IPS DF 6.9 (cell line): Measurements from ENCODE around the gene ARHGAP26.

Experiments
- DNase-seq: peaks from one replicate; pipeline ENCODE4 v3.0.0-alpha.2; 2013; ENCODE audit warnings: low read depth, low spot score
- H3K27ac ChIP-seq: one replicate; pipeline ENCODE4 v1.5.1; 2013; ENCODE audit warnings: low read length, control low read depth
- H3K27me3 ChIP-seq: 2 replicates; pipeline ENCODE4 v1.6.1; 2013; ENCODE audit warnings: mild to moderate bottlenecking, low read length; ENCODE audit not compliant: control insufficient read depth, insufficient read depth
- H3K36me3 ChIP-seq: 2 replicates; pipeline ENCODE4 v1.6.1; 2013; ENCODE audit warnings: low read length; ENCODE audit not compliant: control insufficient read depth, insufficient read depth
- H3K4me1 ChIP-seq: 2 replicates; pipeline ENCODE4 v1.6.1; 2013; ENCODE audit warnings: low read length; ENCODE audit not compliant: control insufficient read depth, insufficient read depth
- H3K4me3 ChIP-seq: 2 replicates; pipeline ENCODE4 v1.5.1; 2013; ENCODE audit warnings: mild to moderate bottlenecking, low read length
- H3K9me3 ChIP-seq: 2 replicates; pipeline ENCODE4 v1.6.1; 2013; ENCODE audit warnings: low read length, inconsistent platforms; ENCODE audit not compliant: control insufficient read depth, insufficient read depth
- WGBS: extraction: QIAGEN DNeasy Blood & Tissue Kit; methylation state at CpG from one replicate; pipeline ENCODE4 v1.1.7; 2013; ENCODE audit warnings: mixed read lengths, missing lambda C conversion rate; ENCODE audit not compliant: insufficient read length, insufficient coverage; 5-methylcytosine and 5-hydroxymethylcytosine counted together

Gene ARHGAP26

DNA sequence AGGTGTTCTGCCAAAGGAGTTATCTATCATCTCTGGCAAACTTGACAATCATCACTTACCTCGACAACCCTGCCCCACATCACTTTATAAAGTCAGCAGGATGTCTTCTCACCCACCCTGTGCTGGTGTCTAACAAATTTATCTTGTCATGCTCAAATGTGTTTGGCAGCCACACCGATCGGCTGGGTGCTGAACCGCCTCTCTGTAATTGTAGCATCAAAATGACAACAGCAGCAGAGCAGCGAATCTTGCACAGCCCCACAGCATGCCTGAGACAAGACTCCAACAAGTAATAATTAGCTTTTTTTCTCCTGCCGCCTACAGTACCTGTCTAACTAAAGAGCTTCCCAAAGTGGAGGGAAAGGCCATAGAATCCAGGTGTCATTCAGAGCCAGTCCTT lies 457.1 kb downstream of the ARHGAP26 start:
- WGBS = no CpG with 5 or more reads among the region's 6 CpGs
- Histone ChIP-seq H3K9me3 (no peaks in the 10 kb centered on the region), H3K27ac (no peak overlapping the region), H3K4me1 (no peaks in the 10 kb centered on the region), H3K36me3 (no peaks in the 10 kb centered on the region), H3K4me3 (no peak overlapping the region), H3K27me3 (no peaks in the 10 kb centered on the region)
- DNase-seq = no peak

DNA sequence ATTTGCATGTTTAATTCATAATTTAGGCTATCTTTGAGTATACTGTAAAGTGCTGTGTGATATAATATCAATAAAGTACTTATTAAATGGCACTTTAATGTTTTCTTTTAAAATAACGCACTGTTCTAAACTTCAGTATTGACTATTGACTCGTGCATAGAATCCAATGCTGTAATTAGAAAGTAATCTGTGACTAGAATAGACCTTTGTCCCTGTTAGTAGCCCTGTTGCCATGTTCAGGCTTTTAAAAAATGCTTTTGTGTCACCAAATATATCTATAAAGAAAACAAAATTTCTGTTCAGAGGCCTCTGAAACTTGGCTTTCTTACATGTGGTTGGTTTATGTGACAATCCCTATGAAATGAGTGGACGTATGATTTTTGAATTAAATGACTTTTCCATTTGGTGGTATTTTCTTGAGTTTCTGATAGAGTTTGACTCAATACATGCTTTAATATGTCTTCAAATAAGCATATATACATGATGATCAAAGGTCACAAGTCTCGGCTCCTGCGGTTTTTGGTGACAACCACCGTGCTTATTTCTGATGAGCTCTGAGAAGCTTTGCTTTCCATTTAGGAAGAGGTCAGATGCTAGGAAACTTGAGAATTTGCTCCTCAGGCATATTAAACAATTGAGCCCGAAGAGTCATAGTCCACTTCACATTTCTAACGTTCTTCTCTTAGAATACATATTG lies 458.6 kb downstream of the ARHGAP26 start:
- no CpG with 5 or more reads among the region's 8 CpGs for WGBS
- Histone ChIP-seq H3K4me3 (no peak overlapping the region), H3K27ac (no peak overlapping the region), H3K27me3 (no peaks in the 10 kb centered on the region), H3K9me3 (no peaks in the 10 kb centered on the region), H3K4me1 (no peaks in the 10 kb centered on the region), H3K36me3 (no peaks in the 10 kb centered on the region)
- DNase-seq = no peak

DNA sequence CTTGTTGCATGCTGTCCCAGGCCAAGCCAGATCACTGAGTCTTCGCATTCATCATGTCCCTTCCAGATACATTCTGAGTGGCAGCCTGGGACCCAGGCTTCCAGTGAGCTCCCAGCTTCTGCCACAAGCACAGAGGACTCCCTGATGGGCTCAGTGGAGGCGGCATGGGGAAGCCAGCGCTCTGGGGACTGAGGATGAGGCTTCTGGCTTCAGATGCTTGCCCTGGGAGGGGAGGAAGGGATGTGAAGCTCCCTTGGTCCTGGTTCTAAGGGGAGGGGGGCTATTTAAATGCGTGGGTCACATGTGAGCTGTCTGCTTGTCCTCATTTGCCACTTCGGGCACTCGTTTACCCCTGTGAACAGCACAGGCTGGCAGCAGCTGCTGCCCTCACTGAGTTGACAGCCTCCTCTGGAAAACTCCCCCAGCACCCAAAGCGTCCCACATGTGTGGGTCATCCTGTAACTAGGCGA lies 459.3 kb downstream of the ARHGAP26 start:
- Histone ChIP-seq H3K27me3 (no peaks in the 10 kb centered on the region), H3K27ac (no peak overlapping the region), H3K4me3 (no peak overlapping the region), H3K4me1 (no peaks in the 10 kb centered on the region), H3K36me3 (no peaks in the 10 kb centered on the region), H3K9me3 (no peaks in the 10 kb centered on the region)
- WGBS = no CpG with 5 or more reads among the region's 8 CpGs
- DNase-seq = no peak

DNA sequence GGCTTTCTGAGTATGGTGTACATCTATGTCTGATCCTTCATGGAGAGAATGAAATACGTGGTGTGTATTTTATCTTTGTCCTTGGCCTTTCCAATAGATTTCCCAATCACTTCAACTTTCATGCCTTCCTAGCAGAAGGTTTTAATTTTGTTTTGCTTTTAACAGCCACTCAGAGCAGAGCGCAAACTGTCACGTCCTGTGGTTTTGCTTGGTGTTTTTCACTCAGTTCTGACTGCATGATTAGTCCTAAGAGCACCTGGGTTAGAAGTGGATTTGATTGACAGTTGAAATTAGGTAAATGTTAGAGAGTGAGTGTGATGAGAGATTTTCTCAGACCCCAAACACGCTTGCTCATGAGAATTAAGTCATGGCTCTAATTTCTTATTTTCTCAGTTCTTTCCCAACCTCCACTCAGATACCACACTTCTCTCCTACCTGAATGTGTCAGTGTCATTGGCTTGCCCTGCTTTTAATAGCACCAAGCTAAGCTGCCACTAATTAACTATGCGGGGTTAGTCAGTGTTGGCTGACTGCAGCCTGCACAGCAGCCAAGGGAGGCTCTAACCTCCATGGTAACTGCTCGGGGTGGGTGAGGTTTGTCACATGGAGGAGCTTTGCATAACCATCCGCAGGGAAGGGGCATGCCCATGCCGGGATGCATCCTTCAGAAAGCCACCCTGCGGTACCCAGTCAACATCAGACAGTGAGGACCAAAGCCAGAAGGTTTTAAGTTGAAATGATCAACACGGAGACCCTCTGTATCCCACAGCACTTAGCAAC lies 459.9 kb downstream of the ARHGAP26 start:
- no peak overlapping the region for H3K27ac ChIP-seq

DNA sequence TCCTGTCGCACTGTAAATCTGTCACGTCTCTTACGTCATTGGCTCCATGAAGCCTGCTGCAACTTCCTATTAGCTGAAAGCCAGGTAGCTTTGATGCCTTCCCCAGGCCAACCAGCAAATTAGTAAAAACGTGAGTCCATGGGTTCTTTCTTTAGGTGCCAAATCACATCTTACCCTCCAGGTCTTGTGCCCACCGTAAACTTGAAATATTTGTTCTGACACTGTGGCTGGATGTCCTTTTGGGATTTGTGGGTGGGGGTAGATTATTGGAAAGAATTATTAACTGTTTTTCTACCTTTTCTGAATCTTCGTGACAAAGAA lies 460.5 kb downstream of the ARHGAP26 start:
- Histone ChIP-seq H3K36me3 (no peaks in the 10 kb centered on the region), H3K27me3 (no peaks in the 10 kb centered on the region), H3K27ac (no peak overlapping the region), H3K9me3 (no peaks in the 10 kb centered on the region), H3K4me1 (no peaks in the 10 kb centered on the region), H3K4me3 (no peak overlapping the region)
- no peak for DNase-seq
- no CpG with 5 or more reads among the region's 6 CpGs for WGBS

More for the DNA sequence above, 459.9 kb downstream of the ARHGAP26 start:
- Histone ChIP-seq H3K27me3 (no peaks in the 10 kb centered on the region), H3K36me3 (no peaks in the 10 kb centered on the region), H3K9me3 (no peaks in the 10 kb centered on the region), H3K4me1 (no peaks in the 10 kb centered on the region), H3K4me3 (no peak overlapping the region)
- DNase-seq = no peak
- WGBS = no CpG with 5 or more reads among the region's 10 CpGs

DNA sequence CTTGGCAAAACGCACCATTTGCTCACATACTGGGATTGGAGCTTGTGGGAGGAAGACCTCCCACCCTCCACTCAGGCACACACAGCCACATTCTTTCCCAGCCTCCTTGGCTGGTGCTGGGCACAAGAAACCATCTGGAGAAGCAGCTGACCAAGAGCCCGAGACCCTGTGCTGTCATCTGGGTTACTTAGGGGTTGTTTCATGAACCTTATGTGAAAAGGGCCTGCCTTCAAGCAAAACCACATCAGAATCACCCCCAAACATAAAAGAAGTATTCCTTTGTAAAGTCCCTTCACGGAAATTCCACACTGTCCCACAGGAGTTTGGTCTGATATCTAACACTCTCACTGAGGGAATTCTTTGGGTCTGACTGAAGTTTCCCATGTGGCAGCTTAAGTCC lies 461.2 kb downstream of the ARHGAP26 start:
- no peak for DNase-seq
- Histone ChIP-seq H3K27ac (no peak overlapping the region), H3K36me3 (no peaks in the 10 kb centered on the region), H3K4me1 (no peaks in the 10 kb centered on the region), H3K27me3 (no peaks in the 10 kb centered on the region), H3K9me3 (no peaks in the 10 kb centered on the region), H3K4me3 (no peak overlapping the region)
- WGBS = no CpG with 5 or more reads among the region's 3 CpGs

DNA sequence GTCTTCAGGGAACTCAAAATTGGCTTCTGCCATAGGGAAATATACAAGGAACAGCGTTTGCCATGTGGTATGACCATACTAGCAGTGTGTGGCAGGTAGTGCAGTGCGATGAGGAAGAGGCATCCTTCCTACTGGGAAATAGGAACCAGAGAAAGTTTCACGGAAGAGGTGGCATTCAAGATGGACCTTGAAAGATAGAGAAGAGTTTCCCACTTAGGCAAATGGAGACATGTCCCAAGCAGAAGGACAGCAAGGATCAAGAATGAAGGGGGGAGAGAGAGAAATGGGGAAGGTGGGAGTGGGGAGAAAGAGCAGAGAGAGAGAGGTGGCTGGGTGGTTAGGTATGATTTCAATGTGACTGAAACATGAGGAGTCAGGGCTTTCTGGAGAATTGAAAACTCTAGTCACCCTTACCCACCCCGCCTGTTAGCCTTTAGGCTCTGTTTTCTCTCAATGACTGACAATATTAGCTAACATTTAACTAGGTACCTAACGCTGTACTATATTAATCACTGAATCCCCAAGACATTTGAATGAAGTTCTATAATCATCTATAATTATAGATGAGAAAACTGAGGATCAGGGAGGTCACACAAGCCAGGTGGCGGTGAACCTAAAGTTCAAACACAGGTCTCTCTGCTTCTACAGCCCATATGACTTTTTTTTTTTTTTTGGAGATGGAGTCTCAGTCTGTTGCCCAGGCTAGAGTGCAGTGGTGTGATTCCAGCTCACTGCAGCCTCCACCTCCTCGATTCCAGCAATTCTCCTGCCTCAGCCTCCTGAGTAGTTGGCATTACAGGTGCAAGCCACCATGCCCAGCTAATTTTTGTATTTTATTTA lies 462.0 kb downstream of the ARHGAP26 start:
- H3K27ac ChIP-seq = no peak overlapping the region
- DNase-seq = no peak
- H3K9me3 ChIP-seq = no peaks in the 10 kb centered on the region
- no peaks in the 10 kb centered on the region for H3K36me3 ChIP-seq
- no peak overlapping the region for H3K4me3 ChIP-seq
- H3K4me1 ChIP-seq = no peaks in the 10 kb centered on the region
- whole genome bisulfite sequencing = no CpG with 5 or more reads among the region's 7 CpGs
- H3K27me3 ChIP-seq = no peaks in the 10 kb centered on the region

DNA sequence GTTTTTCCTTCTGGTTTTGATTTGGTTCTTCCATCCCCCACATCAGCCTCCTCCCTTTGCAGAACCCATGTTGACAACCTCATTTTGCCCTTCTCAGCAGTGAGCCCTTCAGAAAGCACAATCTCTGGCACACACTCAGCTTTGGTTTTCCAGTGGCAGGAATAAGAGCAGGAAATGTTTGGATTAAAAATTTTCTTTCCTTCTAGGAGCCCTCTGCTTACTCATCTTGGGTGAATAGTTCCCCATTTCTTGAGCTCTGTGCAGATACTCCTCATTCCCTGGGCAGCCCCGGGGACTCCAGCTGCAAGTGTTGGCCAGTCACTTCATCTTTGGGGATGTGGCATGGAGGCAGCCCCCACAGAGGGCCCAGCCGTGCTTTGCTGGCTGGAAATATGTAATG lies 462.9 kb downstream of the ARHGAP26 start:
- no CpG with 5 or more reads among the region's 2 CpGs for WGBS
- Histone ChIP-seq H3K4me3 (no peak overlapping the region), H3K4me1 (no peaks in the 10 kb centered on the region), H3K27me3 (no peaks in the 10 kb centered on the region), H3K27ac (no peak overlapping the region), H3K9me3 (no peaks in the 10 kb centered on the region), H3K36me3 (no peaks in the 10 kb centered on the region)
- no peak for DNase-seq

DNA sequence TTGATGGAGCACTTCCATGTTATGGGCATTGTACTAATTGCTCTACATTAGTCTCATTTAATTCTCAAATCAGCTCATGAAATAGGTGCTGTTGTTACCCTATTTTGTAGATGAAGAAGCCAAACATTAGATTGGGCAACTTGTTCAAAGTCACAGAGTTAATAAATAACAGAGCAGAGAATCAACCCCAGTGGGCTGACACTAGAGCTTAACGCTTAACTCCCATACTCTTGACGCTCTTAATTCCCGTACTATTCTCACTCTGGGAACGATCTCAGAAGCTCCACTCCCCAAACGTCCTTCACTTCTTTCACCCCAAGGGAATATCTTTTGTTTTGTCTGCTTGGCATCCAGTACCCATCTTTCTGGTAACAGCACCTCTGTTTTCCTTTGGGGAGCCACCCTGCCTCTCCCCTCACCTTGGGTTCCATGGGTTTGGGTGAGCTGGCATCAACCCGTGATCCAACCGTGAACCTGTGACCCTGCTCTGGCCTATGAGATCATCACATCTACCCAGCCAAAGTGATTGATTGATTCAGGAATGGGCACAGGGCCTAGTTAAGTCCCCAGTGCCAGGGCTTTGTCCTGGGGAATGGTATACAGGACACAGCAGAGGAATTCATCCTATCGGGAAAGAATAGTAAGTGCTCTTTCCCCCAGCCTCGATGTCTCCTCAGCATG lies 464.1 kb downstream of the ARHGAP26 start:
- Histone ChIP-seq H3K4me1 (no peaks in the 10 kb centered on the region), H3K36me3 (no peaks in the 10 kb centered on the region), H3K9me3 (no peaks in the 10 kb centered on the region), H3K4me3 (no peak overlapping the region), H3K27me3 (no peaks in the 10 kb centered on the region), H3K27ac (no peak overlapping the region)
- WGBS = no CpG with 5 or more reads among the region's 9 CpGs
- DNase-seq = no peak

DNA sequence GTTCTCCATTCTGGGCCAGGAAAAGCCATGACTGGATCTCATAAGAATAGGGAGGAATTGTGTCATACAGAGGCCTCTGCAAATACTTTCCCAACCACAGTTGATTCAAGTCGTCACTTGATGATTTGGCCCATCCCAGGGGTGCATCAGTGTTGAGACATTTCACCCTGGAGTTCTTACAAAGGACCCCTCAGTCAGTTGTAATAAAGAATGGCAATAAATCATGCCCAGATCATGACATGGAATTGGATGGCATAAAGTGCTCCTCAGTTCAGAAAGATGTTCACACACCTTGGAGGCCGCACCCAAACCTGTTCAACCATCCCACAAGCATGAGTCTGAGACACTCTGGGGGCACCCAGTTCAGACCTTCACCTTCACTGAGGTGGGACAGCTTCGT lies 465.2 kb downstream of the ARHGAP26 start:
- no peak overlapping the region for H3K27ac ChIP-seq
- no peak overlapping the region for H3K4me3 ChIP-seq
- no peaks in the 10 kb centered on the region for H3K27me3 ChIP-seq
- H3K4me1 ChIP-seq = no peaks in the 10 kb centered on the region
- H3K9me3 ChIP-seq = no peaks in the 10 kb centered on the region
- DNase-seq = no peak
- no CpG with 5 or more reads among the region's 3 CpGs for WGBS
- H3K36me3 ChIP-seq = no peaks in the 10 kb centered on the region
